ENCODE data around the gene CDK11A.
"Not testable (repeated sequence)": the region's sequence is repeated elsewhere in the genome, so short reads cannot be mapped to it uniquely, and the experiment has no call there.

CDK11A gene

DNA sequence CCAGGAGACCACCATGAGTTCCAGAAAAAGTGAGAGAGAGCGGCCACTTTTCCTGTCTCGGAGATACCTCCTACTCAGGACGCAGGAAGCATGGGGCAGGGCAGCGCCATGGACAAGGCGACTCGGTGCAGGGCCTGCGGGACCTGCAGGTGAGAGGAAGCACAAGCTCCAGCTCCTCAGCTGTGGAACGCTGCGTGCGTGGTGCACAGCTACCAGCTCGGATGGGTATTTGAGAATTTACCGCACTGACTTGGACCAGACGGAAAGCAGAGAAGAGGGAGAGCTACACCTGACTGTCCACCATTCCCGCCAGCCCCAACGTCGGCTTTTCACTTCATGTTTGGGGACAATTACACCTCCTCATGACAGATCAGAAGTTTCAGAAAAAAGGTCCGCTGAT lies 8.2 kb upstream of the CDK11A start:
- Histone ChIP-seq H3K9me3 (ENCODE audit: control insufficient read depth in 1 of 2, low read length in 2 of 2) (no peaks in the 10 kb centered on the region), H3K27me3 (ENCODE audit: low read depth, low read length) (no peaks in the 10 kb centered on the region), H3K4me3 (ENCODE audit: low read depth in 1 of 2, low read length in 2 of 2) (no peak overlapping the region), H3K27ac (ENCODE audit: low read length) (no peak overlapping the region), H3K4me1 (ENCODE audit: control insufficient read depth in 1 of 2, insufficient read depth in 2 of 2, low read length in 2 of 2) (no peaks in the 10 kb centered on the region), H3K36me3 (ENCODE audit: control insufficient read depth in 1 of 2, insufficient read depth in 2 of 2, low read length in 2 of 2) (peaks cover 8 to 29% of the 10 kb centered on the region in 2 donors)

DNA sequence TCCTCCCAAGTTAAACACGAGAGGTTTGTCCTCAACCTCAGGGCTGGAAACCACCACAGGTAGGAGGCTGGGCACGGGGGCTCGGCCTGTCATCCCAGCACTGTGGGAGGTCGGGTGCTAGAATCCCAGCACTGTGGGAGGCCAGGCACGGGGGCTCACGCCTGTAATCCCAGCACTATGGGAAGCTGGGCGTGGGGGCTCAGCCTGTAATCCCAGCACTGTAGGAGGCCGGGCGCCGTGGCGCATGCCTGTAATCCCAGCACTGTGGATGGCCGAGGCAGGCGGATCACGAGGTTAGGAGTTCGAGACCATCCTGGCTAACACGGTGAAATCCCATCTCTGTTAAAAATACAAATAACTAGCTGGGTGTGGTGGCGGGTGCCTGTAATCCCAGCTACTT lies 6.7 kb upstream of the CDK11A start:
- H3K9me3 ChIP-seq (ENCODE audit: control insufficient read depth in 1 of 2, low read length in 2 of 2) = no peaks in the 10 kb centered on the region
- H3K36me3 ChIP-seq (ENCODE audit: control insufficient read depth in 1 of 2, insufficient read depth in 2 of 2, low read length in 2 of 2) = peaks cover 8 to 29% of the 10 kb centered on the region in 2 donors
- H3K27ac ChIP-seq (ENCODE audit: low read length) = no peak overlapping the region
- H3K27me3 ChIP-seq (ENCODE audit: low read depth, low read length) = no peaks in the 10 kb centered on the region
- H3K4me3 ChIP-seq (ENCODE audit: low read depth in 1 of 2, low read length in 2 of 2) = no peak overlapping the region
- H3K4me1 ChIP-seq (ENCODE audit: control insufficient read depth in 1 of 2, insufficient read depth in 2 of 2, low read length in 2 of 2) = no peaks in the 10 kb centered on the region

DNA sequence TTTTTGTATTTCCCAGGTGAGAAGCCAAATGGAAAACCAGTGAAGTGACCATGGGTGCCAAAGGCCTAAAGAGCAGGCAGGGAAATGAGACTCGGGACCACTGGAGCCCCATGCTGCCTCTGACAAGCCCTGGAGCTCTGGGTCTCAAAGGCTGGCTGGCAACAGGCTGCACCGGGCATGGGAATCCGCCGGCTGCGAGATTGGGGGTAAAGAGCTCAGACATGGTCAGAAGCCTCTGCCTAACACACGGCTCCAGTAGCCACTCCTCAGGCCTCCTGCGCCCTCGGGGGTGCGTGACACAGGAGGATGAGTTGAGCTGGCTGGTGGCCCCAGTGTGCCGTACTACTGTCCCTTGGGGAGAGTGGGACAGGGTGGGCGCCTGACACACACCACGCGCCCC lies 6.1 kb upstream of the CDK11A start:
- not testable (repeated sequence) for H3K27ac ChIP-seq (ENCODE audit: low read length)

DNA sequence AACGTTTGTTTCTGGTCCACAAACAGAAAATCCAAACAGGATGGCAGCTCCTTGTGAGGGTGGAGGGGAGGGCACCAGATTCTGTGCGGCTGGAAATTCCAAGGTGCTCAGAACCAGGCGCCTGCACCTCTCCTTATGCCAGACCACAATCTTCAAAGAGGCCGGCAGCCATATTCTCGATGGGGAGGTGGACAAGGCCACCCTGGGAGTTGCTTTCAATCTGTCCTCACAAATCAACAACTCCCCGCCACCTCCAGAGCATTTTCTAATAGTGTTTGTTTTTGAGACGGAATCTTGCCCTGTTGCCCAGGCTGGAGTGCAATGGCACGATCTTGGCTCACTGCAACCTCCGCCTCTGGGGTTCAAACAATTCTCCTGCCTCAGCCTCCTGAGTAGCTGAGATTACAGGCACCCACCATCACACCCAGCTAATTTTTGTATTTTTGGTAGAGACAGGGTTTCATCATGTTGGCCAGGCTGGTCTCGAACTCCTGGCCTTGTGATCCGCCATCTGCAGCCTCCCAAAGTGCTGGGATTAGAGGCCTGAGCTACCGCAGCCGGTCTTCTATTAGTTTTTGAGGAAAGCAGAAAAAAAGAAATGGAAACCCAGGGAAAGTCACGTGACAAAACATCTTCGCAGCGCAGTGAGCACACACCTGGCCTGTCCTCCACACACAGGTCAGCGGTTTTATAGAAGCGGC lies 5.1 kb upstream of the CDK11A start:
- H3K4me1 ChIP-seq (ENCODE audit: control insufficient read depth in 1 of 2, insufficient read depth in 2 of 2, low read length in 2 of 2); H3K27me3 ChIP-seq (ENCODE audit: low read depth, low read length); H3K27ac ChIP-seq (ENCODE audit: low read length); H3K4me3 ChIP-seq (ENCODE audit: low read depth in 1 of 2, low read length in 2 of 2); H3K9me3 ChIP-seq (ENCODE audit: control insufficient read depth in 1 of 2, low read length in 2 of 2): not testable (repeated sequence)
- peaks cover 8 to 23% of the 10 kb centered on the region in 2 donors for H3K36me3 ChIP-seq (ENCODE audit: control insufficient read depth in 1 of 2, insufficient read depth in 2 of 2, low read length in 2 of 2)

More for the DNA sequence above, 6.1 kb upstream of the CDK11A start:
- peaks cover 8 to 28% of the 10 kb centered on the region in 2 donors for H3K36me3 ChIP-seq (ENCODE audit: control insufficient read depth in 1 of 2, insufficient read depth in 2 of 2, low read length in 2 of 2)
- not testable (repeated sequence) for H3K4me1 ChIP-seq (ENCODE audit: control insufficient read depth in 1 of 2, insufficient read depth in 2 of 2, low read length in 2 of 2); H3K9me3 ChIP-seq (ENCODE audit: control insufficient read depth in 1 of 2, low read length in 2 of 2); H3K27me3 ChIP-seq (ENCODE audit: low read depth, low read length); H3K4me3 ChIP-seq (ENCODE audit: low read depth in 1 of 2, low read length in 2 of 2)

DNA sequence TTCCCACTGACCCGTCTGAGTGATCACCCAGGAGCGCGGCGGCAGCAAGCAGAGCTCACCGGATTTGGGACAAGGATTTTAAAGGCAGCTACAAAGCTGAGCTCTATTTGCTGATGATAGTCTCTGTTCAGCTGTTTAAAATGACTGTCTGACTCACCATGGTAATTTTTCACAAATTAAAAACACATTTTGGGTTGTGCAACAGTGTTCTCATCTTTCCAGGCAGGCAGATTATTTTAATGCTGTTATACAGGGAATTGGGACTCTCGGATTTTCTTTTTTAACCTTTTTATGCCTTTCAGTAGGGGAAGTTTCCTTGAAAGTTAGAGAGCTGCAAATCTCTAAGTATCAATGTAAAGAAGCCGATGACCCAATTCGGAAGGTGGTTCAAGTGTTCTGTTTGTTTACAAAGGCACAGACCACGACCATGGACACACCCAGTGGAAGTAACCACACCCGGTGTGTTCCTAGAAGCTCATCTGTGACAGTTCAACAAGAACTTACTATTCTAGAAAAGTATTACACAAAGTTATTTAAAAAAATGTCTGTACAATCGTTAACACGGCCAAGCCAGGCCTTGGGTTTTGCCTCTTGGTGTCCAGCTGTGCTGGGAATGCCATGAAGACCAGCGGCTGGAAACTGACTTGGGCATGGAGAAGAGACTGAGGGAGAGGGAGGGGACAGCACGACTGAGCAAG lies 4.3 kb upstream of the CDK11A start:
- not testable (repeated sequence) for H3K27ac ChIP-seq (ENCODE audit: low read length); H3K9me3 ChIP-seq (ENCODE audit: control insufficient read depth in 1 of 2, low read length in 2 of 2); H3K4me3 ChIP-seq (ENCODE audit: low read depth in 1 of 2, low read length in 2 of 2); H3K27me3 ChIP-seq (ENCODE audit: low read depth, low read length); H3K4me1 ChIP-seq (ENCODE audit: control insufficient read depth in 1 of 2, insufficient read depth in 2 of 2, low read length in 2 of 2)
- peaks cover 8 to 23% of the 10 kb centered on the region in 2 donors for H3K36me3 ChIP-seq (ENCODE audit: control insufficient read depth in 1 of 2, insufficient read depth in 2 of 2, low read length in 2 of 2)

DNA sequence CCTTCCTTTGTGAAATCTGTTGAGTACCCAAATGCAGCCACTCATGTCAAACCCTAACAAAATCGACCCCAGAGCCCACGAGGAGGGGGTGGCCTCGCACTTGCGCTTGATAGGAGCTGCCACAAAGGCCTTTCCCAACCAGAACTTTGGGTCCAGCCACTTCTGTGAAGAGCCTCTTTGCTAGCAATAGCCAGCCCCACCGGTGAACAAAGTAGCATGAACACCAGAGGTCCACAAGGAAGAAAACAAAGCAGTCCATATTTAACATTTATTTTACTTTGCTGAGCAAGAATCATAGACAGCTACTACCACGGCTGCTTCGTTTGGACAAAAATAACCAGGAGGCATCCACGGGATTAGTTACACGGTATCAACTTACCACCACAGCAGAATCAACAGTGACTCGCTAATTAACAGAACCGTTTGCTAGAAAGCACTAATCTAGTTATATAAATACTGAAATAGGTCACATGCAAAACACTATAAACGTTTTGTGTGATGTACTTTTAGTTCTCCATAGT lies 3.0 kb upstream of the CDK11A start:
- H3K4me1 ChIP-seq (ENCODE audit: control insufficient read depth in 1 of 2, insufficient read depth in 2 of 2, low read length in 2 of 2); H3K9me3 ChIP-seq (ENCODE audit: control insufficient read depth in 1 of 2, low read length in 2 of 2); H3K4me3 ChIP-seq (ENCODE audit: low read depth in 1 of 2, low read length in 2 of 2); H3K27ac ChIP-seq (ENCODE audit: low read length); H3K27me3 ChIP-seq (ENCODE audit: low read depth, low read length): not testable (repeated sequence)
- peaks cover 3 to 14% of the 10 kb centered on the region in 2 donors for H3K36me3 ChIP-seq (ENCODE audit: control insufficient read depth in 1 of 2, insufficient read depth in 2 of 2, low read length in 2 of 2)

DNA sequence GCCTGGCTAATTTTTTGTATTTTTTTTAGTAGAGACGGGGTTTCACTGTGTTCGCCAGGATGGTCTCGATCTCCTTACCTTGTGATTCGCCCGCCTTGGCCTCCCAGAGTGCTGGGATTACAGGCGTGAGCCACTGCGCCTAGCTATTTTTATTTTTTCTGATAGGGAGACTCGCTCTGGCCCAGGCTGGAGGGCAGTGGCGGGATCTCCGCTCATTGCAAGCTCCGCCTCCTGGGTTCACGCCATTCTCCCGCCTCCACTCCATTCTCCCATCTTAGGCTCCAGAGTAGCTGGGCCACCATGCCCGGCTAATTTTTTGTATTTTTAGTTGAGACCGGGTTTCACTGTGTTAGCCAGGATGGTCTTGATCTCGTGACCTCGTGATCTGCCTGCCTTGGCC lies 1.9 kb upstream of the CDK11A start:
- peaks cover 3 to 14% of the 10 kb centered on the region in 2 donors for H3K36me3 ChIP-seq (ENCODE audit: control insufficient read depth in 1 of 2, insufficient read depth in 2 of 2, low read length in 2 of 2)
- not testable (repeated sequence) for H3K27ac ChIP-seq (ENCODE audit: low read length); H3K9me3 ChIP-seq (ENCODE audit: control insufficient read depth in 1 of 2, low read length in 2 of 2); H3K4me1 ChIP-seq (ENCODE audit: control insufficient read depth in 1 of 2, insufficient read depth in 2 of 2, low read length in 2 of 2); H3K4me3 ChIP-seq (ENCODE audit: low read depth in 1 of 2, low read length in 2 of 2); H3K27me3 ChIP-seq (ENCODE audit: low read depth, low read length)

DNA sequence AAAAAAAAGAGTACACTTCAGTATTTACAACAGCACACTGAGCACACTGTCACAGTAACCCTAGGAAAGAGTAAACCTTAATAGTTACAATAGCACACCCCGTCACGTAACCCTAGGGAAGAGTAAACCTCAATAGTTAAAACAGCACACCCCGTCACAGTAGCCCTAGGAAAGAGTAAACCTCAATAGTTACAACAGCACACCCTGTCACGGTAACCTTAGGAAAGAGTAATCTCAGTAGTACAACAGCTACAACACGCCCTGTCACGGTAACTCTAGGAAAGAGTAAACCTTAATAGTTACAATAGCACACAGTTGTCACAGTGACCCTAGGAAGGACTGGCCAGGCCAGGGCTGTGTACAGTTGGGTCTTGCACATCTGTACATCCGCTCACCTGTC lies 3.0 kb downstream of the CDK11A start:
- Histone ChIP-seq H3K4me3 (ENCODE audit: low read depth in 1 of 2, low read length in 2 of 2) (no peak overlapping the region), H3K27me3 (ENCODE audit: low read depth, low read length) (no peaks in the 10 kb centered on the region), H3K27ac (ENCODE audit: low read length) (peak overlapping the region; percentile 43), H3K4me1 (ENCODE audit: control insufficient read depth in 1 of 2, insufficient read depth in 2 of 2, low read length in 2 of 2) (no peaks in the 10 kb centered on the region), H3K36me3 (ENCODE audit: control insufficient read depth in 1 of 2, insufficient read depth in 2 of 2, low read length in 2 of 2) (peaks cover 9 to 23% of the 10 kb centered on the region in 2 donors), H3K9me3 (ENCODE audit: control insufficient read depth in 1 of 2, low read length in 2 of 2) (no peaks in the 10 kb centered on the region)

DNA sequence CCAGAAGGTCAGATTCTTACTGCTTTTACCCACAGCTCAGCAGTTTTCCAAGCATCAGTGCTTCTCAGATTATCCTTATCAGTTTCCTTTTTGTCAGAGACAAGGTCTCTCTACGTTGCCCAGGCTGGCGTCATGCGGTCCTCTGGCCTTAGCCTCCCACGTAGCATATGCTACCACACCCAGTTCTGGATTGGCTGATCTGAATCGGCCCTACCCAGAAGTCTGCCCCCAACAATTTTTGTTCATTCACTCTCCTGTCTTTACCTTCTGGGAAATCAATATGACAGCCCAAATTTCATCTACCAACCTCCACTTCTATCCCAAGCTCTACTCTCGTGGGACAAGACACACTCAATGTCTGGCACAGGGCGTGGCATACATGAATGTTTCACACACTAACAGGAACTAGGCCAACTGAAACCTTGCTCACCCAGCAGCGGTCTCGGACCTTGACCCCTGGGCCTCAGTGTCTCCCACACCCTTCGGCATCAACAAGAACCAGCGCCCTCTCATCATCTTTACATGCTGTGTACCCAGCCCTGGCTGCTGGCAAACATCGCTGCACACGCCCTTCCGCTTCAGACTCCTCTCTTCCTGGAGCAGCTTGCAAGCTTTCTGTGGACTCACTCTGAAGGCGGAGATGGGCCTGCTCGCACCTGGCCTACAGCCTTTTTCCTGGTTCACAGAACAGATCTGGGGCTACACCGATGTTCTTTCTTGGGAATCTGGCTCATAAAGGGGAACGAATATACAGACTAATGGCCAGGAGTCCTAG lies 8.9 kb downstream of the CDK11A start:
- H3K4me1 ChIP-seq (ENCODE audit: control insufficient read depth in 1 of 2, insufficient read depth in 2 of 2, low read length in 2 of 2); H3K9me3 ChIP-seq (ENCODE audit: control insufficient read depth in 1 of 2, low read length in 2 of 2); H3K27me3 ChIP-seq (ENCODE audit: low read depth, low read length); H3K27ac ChIP-seq (ENCODE audit: low read length); H3K4me3 ChIP-seq (ENCODE audit: low read depth in 1 of 2, low read length in 2 of 2): not testable (repeated sequence)
- peaks cover 6 to 24% of the 10 kb centered on the region in 2 donors for H3K36me3 ChIP-seq (ENCODE audit: control insufficient read depth in 1 of 2, insufficient read depth in 2 of 2, low read length in 2 of 2)

DNA sequence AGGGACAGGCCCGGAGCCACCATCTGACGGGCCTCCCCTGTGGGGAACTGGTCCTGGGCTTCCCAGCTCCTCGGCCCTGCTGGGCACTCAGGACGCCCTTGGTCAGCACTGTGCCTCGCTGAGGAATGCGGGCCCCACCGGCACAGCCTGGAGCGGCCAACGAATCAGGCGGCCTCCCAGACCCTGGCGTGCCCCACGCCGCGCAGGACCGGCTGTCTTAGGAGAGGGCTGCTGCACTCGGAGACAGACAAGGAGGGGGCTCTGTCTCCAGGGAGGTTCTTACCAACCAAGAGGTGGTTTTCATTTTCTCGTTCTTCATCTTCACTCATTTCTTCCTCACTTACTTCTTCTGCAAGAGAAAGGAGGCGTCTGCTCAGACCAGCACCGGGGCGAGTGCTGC lies 16.3 kb downstream of the CDK11A start:
- H3K4me3 ChIP-seq (ENCODE audit: low read depth in 1 of 2, low read length in 2 of 2); H3K4me1 ChIP-seq (ENCODE audit: control insufficient read depth in 1 of 2, insufficient read depth in 2 of 2, low read length in 2 of 2); H3K27ac ChIP-seq (ENCODE audit: low read length); H3K9me3 ChIP-seq (ENCODE audit: control insufficient read depth in 1 of 2, low read length in 2 of 2); H3K27me3 ChIP-seq (ENCODE audit: low read depth, low read length): not testable (repeated sequence)
- H3K36me3 ChIP-seq (ENCODE audit: control insufficient read depth in 1 of 2, insufficient read depth in 2 of 2, low read length in 2 of 2) = peaks cover 0 to 17% of the 10 kb centered on the region in 2 donors

DNA sequence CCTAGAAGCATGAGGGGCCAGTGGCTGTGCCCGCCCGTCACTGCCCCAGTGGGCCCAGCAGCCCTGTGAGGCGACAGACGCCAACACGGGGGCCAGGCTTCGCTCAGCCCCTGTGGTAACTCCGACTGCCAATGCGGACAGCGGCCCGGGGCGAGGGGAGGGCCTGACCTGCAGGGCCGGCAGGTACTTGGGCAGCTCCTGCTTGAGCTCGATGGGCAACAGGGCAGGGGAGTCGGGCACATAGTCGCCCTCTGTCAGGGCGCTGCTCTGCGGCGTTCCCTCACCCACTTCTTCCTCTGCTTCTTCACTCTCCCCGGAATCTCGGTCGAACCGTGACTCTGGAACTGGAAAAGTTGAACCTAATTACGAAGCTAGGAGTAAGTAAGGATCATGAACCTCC lies 16.9 kb downstream of the CDK11A start:
- H3K36me3 ChIP-seq (ENCODE audit: control insufficient read depth in 1 of 2, insufficient read depth in 2 of 2, low read length in 2 of 2) = peaks cover 0 to 17% of the 10 kb centered on the region in 2 donors
- not testable (repeated sequence) for H3K27ac ChIP-seq (ENCODE audit: low read length); H3K4me3 ChIP-seq (ENCODE audit: low read depth in 1 of 2, low read length in 2 of 2); H3K9me3 ChIP-seq (ENCODE audit: control insufficient read depth in 1 of 2, low read length in 2 of 2); H3K4me1 ChIP-seq (ENCODE audit: control insufficient read depth in 1 of 2, insufficient read depth in 2 of 2, low read length in 2 of 2); H3K27me3 ChIP-seq (ENCODE audit: low read depth, low read length)

Measured in muscle layer of duodenum (tissue), 2 donors.